ENCODE results near the gene SLC47A2.

SLC47A2 gene

GRCh38 chr17:19716108-19717030 lies at the start of gene SLC47A2:
SLC47A2 (minus strand) TSS chr17:19716584; CDS start chr17:19716555, 29 bp downstream.
- TF ChIP-seq GATA2 (IDR thresholded peaks at IDR 0.05; ENCODE audit: low read depth, low read length) (no peak), GATA3 (IDR thresholded peaks at IDR 0.05; ENCODE audit: low read depth, low read length) (no peak)

- TF ChIP-seq GATA3 (IDR thresholded peaks at IDR 0.05; ENCODE audit: low read depth, low read length) = no peak
- no peak for TF ChIP-seq GATA2 (IDR thresholded peaks at IDR 0.05; ENCODE audit: low read depth, low read length)
Observed at GRCh38 chr17:19766016-19766415, 49.6 kb upstream of the SLC47A2 start.

GRCh38 chr17:19763416-19763815 lies 47.0 kb upstream of the SLC47A2 start:
- no peak for TF ChIP-seq GATA2 (IDR thresholded peaks at IDR 0.05; ENCODE audit: low read depth, low read length)
- TF ChIP-seq GATA3 (IDR thresholded peaks at IDR 0.05; ENCODE audit: low read depth, low read length) = no peak

GRCh38 chr17:19762515-19762961 lies 46.2 kb upstream of the SLC47A2 start:
- TF ChIP-seq GATA3 (IDR thresholded peaks at IDR 0.05; ENCODE audit: low read depth, low read length) (no peak), GATA2 (IDR thresholded peaks at IDR 0.05; ENCODE audit: low read depth, low read length) (no peak)

GRCh38 chr17:19760746-19761145 lies 44.4 kb upstream of the SLC47A2 start:
- TF ChIP-seq GATA2 (IDR thresholded peaks at IDR 0.05; ENCODE audit: low read depth, low read length) (no peak), GATA3 (IDR thresholded peaks at IDR 0.05; ENCODE audit: low read depth, low read length) (no peak)

GRCh38 chr17:19759568-19760549 lies 43.5 kb upstream of the SLC47A2 start:
- no peak for TF ChIP-seq GATA2 (IDR thresholded peaks at IDR 0.05; ENCODE audit: low read depth, low read length)
- TF ChIP-seq GATA3 (IDR thresholded peaks at IDR 0.05; ENCODE audit: low read depth, low read length) = no peak

- no peak for TF ChIP-seq GATA3 (IDR thresholded peaks at IDR 0.05; ENCODE audit: low read depth, low read length)
- TF ChIP-seq GATA2 (IDR thresholded peaks at IDR 0.05; ENCODE audit: low read depth, low read length) = no peak
Observed at GRCh38 chr17:19757536-19758180, 41.3 kb upstream of the SLC47A2 start.

GRCh38 chr17:19756546-19756945 lies 40.2 kb upstream of the SLC47A2 start:
- TF ChIP-seq GATA2 (IDR thresholded peaks at IDR 0.05; ENCODE audit: low read depth, low read length) = no peak
- TF ChIP-seq GATA3 (IDR thresholded peaks at IDR 0.05; ENCODE audit: low read depth, low read length) = no peak

- no peak for TF ChIP-seq GATA3 (IDR thresholded peaks at IDR 0.05; ENCODE audit: low read depth, low read length)
- TF ChIP-seq GATA2 (IDR thresholded peaks at IDR 0.05; ENCODE audit: low read depth, low read length) = no peak
Observed at GRCh38 chr17:19755821-19756510, 39.6 kb upstream of the SLC47A2 start.

- no peak for TF ChIP-seq GATA2 (IDR thresholded peaks at IDR 0.05; ENCODE audit: low read depth, low read length)
Observed at GRCh38 chr17:19755392-19755791, 39.0 kb upstream of the SLC47A2 start.

- TF ChIP-seq GATA2 (IDR thresholded peaks at IDR 0.05; ENCODE audit: low read depth, low read length) (no peak), GATA3 (IDR thresholded peaks at IDR 0.05; ENCODE audit: low read depth, low read length) (no peak)
Observed at GRCh38 chr17:19753661-19754463, 37.5 kb upstream of the SLC47A2 start.

GRCh38 chr17:19753051-19753509 lies 36.7 kb upstream of the SLC47A2 start:
- TF ChIP-seq GATA2 (IDR thresholded peaks at IDR 0.05; ENCODE audit: low read depth, low read length) (no peak), GATA3 (IDR thresholded peaks at IDR 0.05; ENCODE audit: low read depth, low read length) (no peak)
